A673 (cell line): ENCODE results near the gene LPO.

Source experiments
- CTCF ChIP-seq: fragments of 300-800, 200-600 bp; sonication (generic); conservative IDR thresholded peaks from 2 replicates; pipeline ENCODE4 v1.5.1; 2017; ENCODE audit warnings: low read depth, mild to moderate bottlenecking, antibody characterized with exemption, low read length, moderate library complexity, mixed read lengths
- EZH2 ChIP-seq: fragments of 200-600 bp; sonication (generic); IDR thresholded peaks from 2 replicates; pipeline ENCODE4 v1.6.1; 2017; ENCODE audit warnings: borderline replicate concordance, low read depth, mild to moderate bottlenecking, mixed read lengths, antibody characterized with exemption, low read length; ENCODE audit not compliant: poor library complexity, severe bottlenecking

- no peak for TF ChIP-seq CTCF
- TF ChIP-seq EZH2 = no peak
Measured at GRCh38 chr17:58304750-58305486, 66.5 kb downstream of the LPO start.
